Activated CD4-positive, CD25-positive, alpha-beta regulatory T cell (primary cell): Measurements from ENCODE around the gene NME1.
"Not testable (repeated sequence)": the region's sequence is repeated elsewhere in the genome, so short reads cannot be mapped to it uniquely, and the experiment has no call there.

ENCODE experiments used
- DNase-seq, 4 experiments: peaks; one replicate each; lab custom pipeline; 2025; lab: John Stamatoyannopoulos, UW

Gene NME1

GRCh38 chr17:51144266-51145022 is 8.9 kb upstream of the NME1 start:
- DNase-seq: no peak

- no peak for DNase-seq
Measured at GRCh38 chr17:51147650-51148049, 5.7 kb upstream of the NME1 start.

GRCh38 chr17:51149163-51149562 is 4.2 kb upstream of the NME1 start:
- no peak for DNase-seq

- no peak for DNase-seq
Measured at GRCh38 chr17:51150932-51151331, 2.4 kb upstream of the NME1 start.

- DNase-seq: no peak
Measured at GRCh38 chr17:51152766-51153209, 571 bp upstream of the NME1 start.

- no peak for DNase-seq
Measured at GRCh38 chr17:51154176-51154575, 817 bp downstream of the NME1 start.

- DNase-seq: no peak
Measured at GRCh38 chr17:51155416-51155815, 2.1 kb downstream of the NME1 start.

- no peak for DNase-seq
Measured at GRCh38 chr17:51159604-51160003, 6.2 kb downstream of the NME1 start.

- no peak for DNase-seq
Measured at GRCh38 chr17:51161541-51161940, 8.2 kb downstream of the NME1 start.

GRCh38 chr17:51164911-51165679 is 11.7 kb downstream of the NME1 start:
- DNase-seq: no peak

GRCh38 chr17:51165680-51166197 is 12.4 kb downstream of the NME1 start:
- DNase-seq: peak in 1 of 4 experiments; percentile 36

- peak; percentile 41 to 62 (median 54) for DNase-seq
Measured at GRCh38 chr17:51166198-51166986, 13.0 kb downstream of the NME1 start, which contains the start of gene NME2. NME2 (plus strand) TSS chr17:51166411; CDS start chr17:51166831, 420 bp downstream.

GRCh38 chr17:51166987-51167931 is 13.9 kb downstream of the NME1 start:
- DNase-seq: peak; percentile 45 to 61 (median 54)

GRCh38 chr17:51169340-51169739 is 16.0 kb downstream of the NME1 start:
- no peak for DNase-seq

- DNase-seq: no peak
Measured at GRCh38 chr17:51170736-51171135, 17.4 kb downstream of the NME1 start.

- DNase-seq: not testable (repeated sequence)
Measured at GRCh38 chr17:51172030-51172429, 18.7 kb downstream of the NME1 start.

- DNase-seq: no peak
Measured at GRCh38 chr17:51180486-51180885, 27.1 kb downstream of the NME1 start.

GRCh38 chr17:51184124-51184523 is 30.8 kb downstream of the NME1 start:
- DNase-seq: no peak

- no peak for DNase-seq
Measured at GRCh38 chr17:51185763-51186332, 32.5 kb downstream of the NME1 start.

- DNase-seq: no peak
Measured at GRCh38 chr17:51188271-51188833, 35.0 kb downstream of the NME1 start.
